Endothelial cell of umbilical vein (primary cell): Measurements from ENCODE around the gene DNASE1L1. TPM values are rescaled to one million over a fixed set of nuclear protein-coding genes. Genes with fewer than 3 reads are reported as not detected.

Experiments used
- BruUV-seq: library from RNA; stranded (reverse); fragments of 400-500 nt; replicated peaks from 2 replicates; lab custom pipeline; 2021; lab: Mats Ljungman, UMichigan
- CTCF ChIA-PET: fragments of 300-600, 350-600 bp; sonication (Branson Sonifier 250); formaldehyde crosslinking; loops from one replicate; lab custom pipeline; 2021; ENCODE audit warnings: antibody characterized with exemption, inconsistent platforms; lab: Charles Lee
- POLR2A ChIA-PET: fragments of 300-600, 350-600 bp; sonication (Branson Sonifier 250); formaldehyde crosslinking; loops from one replicate; lab custom pipeline; 2021; ENCODE audit warnings: antibody characterized with exemption, inconsistent platforms; lab: Charles Lee
- DNase-seq: peaks from one replicate; pipeline ENCODE4 v3.0.0-alpha.2; 2011; ENCODE audit warnings: low read depth, low spot score
- FAIRE-seq: peaks from 2 replicates; lab custom pipeline; 2011; peaks lifted over from hg19 to GRCh38; lab: Jason Lieb, UNC
- H2AFZ ChIP-seq: 2 replicates; pipeline ENCODE4 v1.6.0; 2012; ENCODE audit warnings: low read depth, low read length, control low read depth, inconsistent platforms
- H3K27ac ChIP-seq: 2 replicates; pipeline ENCODE4 v1.5.1; 2011; ENCODE audit warnings: low read depth, mild to moderate bottlenecking, control low read depth, low read length, moderate library complexity; ENCODE audit not compliant: insufficient read depth
- H3K27me3 ChIP-seq, 2 experiments: 2 replicates each; pipeline versions ENCODE4 v1.6.0 to v1.6.1; 2011; ENCODE audit warnings: low read length in 2 of 2, mixed read lengths in 1 of 2; ENCODE audit not compliant: control insufficient read depth in 2 of 2, insufficient read depth in 2 of 2
- H3K36me3 ChIP-seq, 2 experiments: 2 replicates in 1 of 2; 3 replicates in 1 of 2; pipeline ENCODE4 v1.5.1; 2011; ENCODE audit warnings: low read length in 2 of 2, mild to moderate bottlenecking in 1 of 2, moderate library complexity in 1 of 2; ENCODE audit not compliant: control insufficient read depth in 2 of 2, insufficient read depth in 2 of 2; ENCODE audit errors: extremely low read depth in 1 of 2
- H3K4me1 ChIP-seq: 3 replicates; pipeline ENCODE4 v1.5.1; 2011; ENCODE audit warnings: mild to moderate bottlenecking, low read length; ENCODE audit not compliant: control insufficient read depth, insufficient read depth; ENCODE audit errors: extremely low read depth
- H3K4me2 ChIP-seq: 2 replicates; pipeline ENCODE4 v1.6.1; 2011; ENCODE audit warnings: low read length, control low read depth, mixed read lengths; ENCODE audit not compliant: insufficient read depth
- H3K4me3 ChIP-seq, 3 experiments: fragments of 200-600 bp in 1 of 3; sonication (generic), shearing (Covaris generic) in 1 of 3; replicated peaks in 1 of 3; 2 replicates each; pipeline ENCODE4 v1.5.1; 2011 to 2016; ENCODE audit warnings: control low read depth in 3 of 3, low read length in 3 of 3, mild to moderate bottlenecking in 2 of 3, inconsistent platforms in 1 of 3, low read depth in 1 of 3, moderate library complexity in 1 of 3; ENCODE audit not compliant: insufficient read depth in 1 of 3
- H3K79me2 ChIP-seq: 2 replicates; pipeline ENCODE4 v1.6.0; 2012; ENCODE audit warnings: low read length, inconsistent platforms; ENCODE audit not compliant: control insufficient read depth, insufficient read depth
- H3K9ac ChIP-seq: replicated peaks from 2 replicates; pipeline ENCODE3; 2011; ENCODE audit warnings: low read length, control low read depth; ENCODE audit not compliant: insufficient read depth; ENCODE audit errors: extremely low read depth
- H3K9me1 ChIP-seq: replicated peaks from 3 replicates; pipeline ENCODE4 v1.6.0; 2011; ENCODE audit warnings: mild to moderate bottlenecking, low read length; ENCODE audit not compliant: control insufficient read depth, insufficient read depth; ENCODE audit errors: extremely low read depth
- H3K9me3 ChIP-seq: replicated peaks from 2 replicates; pipeline ENCODE4 v1.5.1; 2012; ENCODE audit warnings: low read length, inconsistent platforms; ENCODE audit not compliant: control insufficient read depth, insufficient read depth
- H4K20me1 ChIP-seq: replicated peaks from 2 replicates; pipeline ENCODE3; 2011; ENCODE audit warnings: mild to moderate bottlenecking, low read length; ENCODE audit not compliant: control insufficient read depth, insufficient read depth; ENCODE audit errors: extremely low read depth
- CTCF ChIP-seq, 2 donors: IDR thresholded peaks; 1 replicate in 1 of 2; 2 replicates in 1 of 2; pipeline ENCODE4 v1.5.1; 2011; ENCODE audit warnings: low read length in 2 of 2, mild to moderate bottlenecking in 2 of 2, moderate library complexity in 2 of 2, control low read depth in 1 of 2, inconsistent platforms in 1 of 2, low read depth in 1 of 2; ENCODE audit not compliant: insufficient read depth in 1 of 2; ENCODE audit errors: extremely low read depth in 1 of 2
- EZH2 ChIP-seq: IDR thresholded peaks from 2 replicates; pipeline ENCODE4 v1.6.1; 2012; ENCODE audit warnings: borderline replicate concordance, low read depth, mild to moderate bottlenecking, moderate library complexity, low read length, inconsistent platforms; ENCODE audit not compliant: severe bottlenecking
- FOS ChIP-seq: IDR thresholded peaks from 2 replicates; pipeline ENCODE4 v1.6.1; 2011; ENCODE audit warnings: mild to moderate bottlenecking, low read length, moderate library complexity, borderline replicate concordance; ENCODE audit not compliant: insufficient read depth
- GATA2 ChIP-seq: IDR thresholded peaks from 2 replicates; pipeline ENCODE4 v1.7.0; 2011; ENCODE audit warnings: low read depth, mild to moderate bottlenecking, moderate library complexity, mixed read lengths, low read length; ENCODE audit not compliant: insufficient read length, insufficient read depth
- JUN ChIP-seq: IDR thresholded peaks from 2 replicates; pipeline ENCODE4 v1.6.1; 2011; ENCODE audit warnings: borderline replicate concordance, low read depth; ENCODE audit not compliant: insufficient read length, insufficient read depth
- MAX ChIP-seq: IDR thresholded peaks from 2 replicates; pipeline ENCODE4 v1.6.1; 2011; ENCODE audit not compliant: insufficient read depth, insufficient read length
- MYC ChIP-seq: IDR thresholded peaks from one replicate; pipeline ENCODE4 v1.6.1; 2011; ENCODE audit warnings: mild to moderate bottlenecking, low read depth, low read length
- POLR2A ChIP-seq: IDR thresholded peaks from 2 replicates; pipeline ENCODE4 v1.6.1; 2012; ENCODE audit warnings: low read depth, mild to moderate bottlenecking, control low read depth, low read length
- POLR2AphosphoS5 ChIP-seq: IDR thresholded peaks from 2 replicates; pipeline ENCODE4 v1.6.1; 2012; ENCODE audit warnings: low read depth, mild to moderate bottlenecking, control low read depth, low read length, moderate library complexity; ENCODE audit not compliant: insufficient read depth
- dilution Hi-C: fragments of 300-500 bp; cut with MboI; formaldehyde crosslinking; loops from one replicate; pipeline ENCODE4 v1.15.0; 2019; ENCODE audit warnings: low sequenced_read_pairs; ENCODE audit not compliant: extremely low pct_ligation_motif_present
- intact Hi-C: fragments of 100-400 bp; cut with micrococcal nuclease; formaldehyde crosslinking; loops from one replicate; pipeline ENCODE4 v1.10.0; 2022
- polyA plus RNA-seq, 4 experiments: library from polyadenylated mRNA; depleted of rRNA in 3 of 4; stranded (reverse) in 3 of 4; unstranded in 1 of 4; fragments of >200 nt; gene quantifications; 2 replicates each; pipeline versions ENCODE4 v1.2.1 to v1.2.3, GENCODE V29; 2011 to 2012; ENCODE audit warnings: missing spikeins in 1 of 4
- total RNA-seq: library from RNA; stranded (reverse); gene quantifications from 2 replicates; pipeline ENCODE4 v1.2.3, GENCODE V29; 2021

The DNASE1L1 gene
- total and polyA plus RNA-seq, 2 donors (not counting 3 experiments of a cell fraction or from before 2014, with no cell fraction given) = 61.5 to 84.9 TPM

GRCh38 chrX:154355776-154356140 lies 53.3 kb downstream of the DNASE1L1 start:
- Histone ChIP-seq H4K20me1 (no peaks in the 10 kb centered on the region), H2AFZ (no peak overlapping the region), H3K9me1 (no peaks in the 10 kb centered on the region), H3K9me3 (no peaks in the 10 kb centered on the region), H3K36me3 (peaks cover 15 to 98% of the 10 kb centered on the region in 2 experiments), H3K79me2 (peaks cover 41% of the 10 kb centered on the region), H3K4me3 (no peak overlapping the region), H3K4me2 (no peak overlapping the region), H3K4me1 (no peaks in the 10 kb centered on the region), H3K9ac (no peak overlapping the region), H3K27me3 (no peaks in the 10 kb centered on the region), H3K27ac (no peak overlapping the region)
- no TSS peak for BruUV-seq
- no peak for FAIRE-seq
- TF ChIP-seq POLR2AphosphoS5 (no peak), GATA2 (no peak), POLR2A (peak; percentile 34), MYC (no peak), MAX (no peak), JUN (no peak)
- no peak for DNase-seq
- dilution Hi-C loops (no loop called here), intact Hi-C loops (no loop called here)
- POLR2A ChIA-PET = no interaction called here
- CTCF ChIA-PET = interaction anchor here (1.4 kb wide), 1 partner anchor 15 kb away, joined by 4 read pairs; no protein-coding TSS in a partner anchor

GRCh38 chrX:154355094-154355775 lies 53.8 kb downstream of the DNASE1L1 start:
- BruUV-seq = no TSS peak
- Histone ChIP-seq H4K20me1 (no peaks in the 10 kb centered on the region), H2AFZ (no peak overlapping the region), H3K27me3 (no peaks in the 10 kb centered on the region), H3K4me3 (no peak overlapping the region), H3K9me3 (no peaks in the 10 kb centered on the region), H3K79me2 (peaks cover 36% of the 10 kb centered on the region), H3K9me1 (no peaks in the 10 kb centered on the region), H3K4me2 (no peak overlapping the region), H3K27ac (no peak overlapping the region), H3K9ac (no peak overlapping the region), H3K36me3 (peaks cover 12 to 99% of the 10 kb centered on the region in 2 experiments), H3K4me1 (no peaks in the 10 kb centered on the region)
- TF ChIP-seq POLR2AphosphoS5 = no peak
- TF ChIP-seq MYC = no peak
- TF ChIP-seq EZH2 = no peak
- no peak for TF ChIP-seq CTCF (IDR thresholded peaks at IDR 0.05; ENCODE audit: extremely low read depth in 1 of 2, insufficient read depth in 1 of 2, low read depth in 1 of 2, low read length in 2 of 2)
- TF ChIP-seq POLR2A = no peak
- TF ChIP-seq JUN = no peak
- no peak for TF ChIP-seq FOS
- TF ChIP-seq GATA2 = no peak
- no peak for TF ChIP-seq MAX
- intact Hi-C loops (no loop called here), dilution Hi-C loops (no loop called here)
- ChIA-PET POLR2A (no interaction called here), CTCF (interaction anchor here (1.4 kb wide), 1 partner anchor 16 kb away, joined by 4 read pairs; no protein-coding TSS in a partner anchor)
- FAIRE-seq = no peak
- DNase-seq = no peak
